Stimulated activated naive CD8-positive, alpha-beta T cell treated with anti-CD3 and anti-CD28 coated beads, Interleukin-15, amount 100 ng/mL, for 72 hours (primary cell): ENCODE data around the gene TAPT1.

ENCODE experiments used
- ATAC-seq: fragments of 150-1000 bp; cut with Tn5 transposase; 2 replicates; pipeline ENCODE4 v1.10.0; 2021; ENCODE audit warnings: mild to moderate bottlenecking, moderate library complexity
- DNase-seq, 2 donors: peaks; one replicate each; pipeline ENCODE4 v3.0.0; 2021 to 2022
- H3K27ac Mint-ChIP-seq, 2 donors: one replicate each; pipeline ENCODE4 v1.8.0; 2022; ENCODE audit warnings: mild to moderate bottlenecking in 2 of 2, mixed read lengths in 2 of 2, moderate library complexity in 2 of 2
- H3K27me3 Mint-ChIP-seq: one replicate; pipeline ENCODE4 v1.8.0; 2022; ENCODE audit warnings: mixed read lengths
- H3K4me1 Mint-ChIP-seq: one replicate; pipeline ENCODE4 v1.8.0; 2022; ENCODE audit warnings: mild to moderate bottlenecking, mixed read lengths
- H3K4me3 Mint-ChIP-seq, 2 donors: one replicate each; pipeline ENCODE4 v1.8.0; 2022; ENCODE audit warnings: mild to moderate bottlenecking in 2 of 2, mixed read lengths in 2 of 2, moderate library complexity in 1 of 2
- H3K9me3 Mint-ChIP-seq, 2 donors: one replicate each; pipeline ENCODE4 v1.8.0; 2022; ENCODE audit warnings: mixed read lengths in 2 of 2

TAPT1 gene

GRCh38 chr4:16257611-16258010 is 31.3 kb upstream of the TAPT1 start:
- Mint-ChIP-seq H3K9me3 (peaks cover 0 to 10% of the 10 kb centered on the region in 2 donors), H3K27ac (peak overlapping the region in 1 of 2 donors; percentile 0), H3K4me3 (no peak overlapping the region), H3K27me3 (no peaks in the 10 kb centered on the region), H3K4me1 (peaks cover 37% of the 10 kb centered on the region)
- DNase-seq (no peak), ATAC-seq (no peak)

DNA sequence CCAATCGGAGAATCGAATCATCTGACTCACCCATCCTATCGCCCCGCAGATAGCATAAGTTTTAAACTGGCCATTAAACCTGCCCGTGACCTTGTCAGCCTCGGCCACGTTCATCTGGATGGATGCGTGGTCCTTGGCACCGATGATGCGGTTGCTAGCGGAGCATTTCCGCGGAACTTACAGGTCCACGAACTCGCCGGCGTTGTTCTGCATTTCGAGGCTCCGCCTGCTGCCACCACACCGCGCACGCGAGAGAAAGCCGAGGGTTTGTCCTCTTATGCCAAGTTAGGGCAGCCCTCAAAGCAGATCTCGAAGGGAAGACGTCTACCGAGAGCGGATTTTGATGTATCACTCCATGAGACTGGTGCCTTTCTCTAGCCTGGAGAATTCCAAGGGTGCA is 30.1 kb upstream of the TAPT1 start:
- Mint-ChIP-seq H3K27me3 (no peaks in the 10 kb centered on the region), H3K4me1 (peaks cover 32% of the 10 kb centered on the region), H3K9me3 (peaks cover 0 to 10% of the 10 kb centered on the region in 2 donors), H3K27ac (no peak overlapping the region), H3K4me3 (no peak overlapping the region)
- DNase-seq: no peak
- no peak for ATAC-seq

GRCh38 chr4:16255730-16256129 is 29.5 kb upstream of the TAPT1 start:
- ATAC-seq: no peak
- no peak for DNase-seq
- Mint-ChIP-seq H3K27me3 (no peaks in the 10 kb centered on the region), H3K9me3 (peaks cover 0 to 10% of the 10 kb centered on the region in 2 donors), H3K27ac (no peak overlapping the region), H3K4me3 (no peak overlapping the region), H3K4me1 (peaks cover 28% of the 10 kb centered on the region)

- Mint-ChIP-seq H3K27me3 (no peaks in the 10 kb centered on the region), H3K27ac (no peak overlapping the region), H3K9me3 (peaks cover 0 to 10% of the 10 kb centered on the region in 2 donors), H3K4me1 (peaks cover 16% of the 10 kb centered on the region), H3K4me3 (no peak overlapping the region)
- ATAC-seq (no peak), DNase-seq (no peak)
Measured at GRCh38 chr4:16253127-16253960, 27.1 kb upstream of the TAPT1 start.

DNA sequence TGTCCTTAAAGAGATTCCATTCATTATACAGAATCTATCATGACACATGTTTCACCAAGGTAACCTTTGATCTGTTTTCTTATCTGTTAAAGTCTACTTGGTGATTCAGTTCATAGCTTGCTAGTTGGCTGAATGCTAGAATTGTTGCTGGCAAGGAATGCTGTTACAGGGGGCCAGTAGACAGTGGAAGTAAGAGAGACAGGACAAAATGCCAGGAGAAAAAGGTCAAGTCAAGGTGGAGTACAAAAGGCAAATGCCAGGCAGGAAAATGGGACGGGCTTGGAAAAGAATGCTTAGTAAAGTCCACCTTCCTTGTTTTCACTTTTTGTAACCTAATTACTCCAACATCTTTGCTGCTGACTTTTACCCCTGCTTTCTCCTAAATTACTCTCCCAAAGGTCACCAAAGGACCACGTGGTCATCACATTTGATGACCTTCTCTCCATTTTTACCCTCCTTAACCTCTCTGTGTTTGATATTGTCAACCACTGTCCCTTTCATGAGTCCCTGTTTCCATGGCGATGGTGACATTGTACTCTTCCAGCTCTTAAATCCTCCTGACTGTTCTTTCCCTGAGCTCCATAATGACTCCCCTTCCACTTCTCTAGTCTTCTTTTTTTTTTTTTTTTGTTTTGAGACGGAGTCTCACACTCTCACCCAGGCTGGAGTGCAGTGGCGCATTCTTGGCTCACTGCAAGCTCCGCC is 24.5 kb upstream of the TAPT1 start:
- peaks cover 0 to 4% of the 10 kb centered on the region in 2 donors for H3K9me3 Mint-ChIP-seq
- H3K4me3 Mint-ChIP-seq: no peak overlapping the region
- ATAC-seq: no peak
- no peaks in the 10 kb centered on the region for H3K27me3 Mint-ChIP-seq
- DNase-seq: no peak
- peak overlapping the region in 1 of 2 donors; percentile 5 for H3K27ac Mint-ChIP-seq
- peaks cover 16% of the 10 kb centered on the region for H3K4me1 Mint-ChIP-seq

- H3K4me1 Mint-ChIP-seq: peaks cover 4% of the 10 kb centered on the region
- H3K4me3 Mint-ChIP-seq: no peak overlapping the region
- H3K27me3 Mint-ChIP-seq: no peaks in the 10 kb centered on the region
- ATAC-seq: no peak
- H3K27ac Mint-ChIP-seq: no peak overlapping the region
- DNase-seq: no peak
- H3K9me3 Mint-ChIP-seq: no peaks in the 10 kb centered on the region
Measured at GRCh38 chr4:16248605-16249004, 22.3 kb upstream of the TAPT1 start.

DNA sequence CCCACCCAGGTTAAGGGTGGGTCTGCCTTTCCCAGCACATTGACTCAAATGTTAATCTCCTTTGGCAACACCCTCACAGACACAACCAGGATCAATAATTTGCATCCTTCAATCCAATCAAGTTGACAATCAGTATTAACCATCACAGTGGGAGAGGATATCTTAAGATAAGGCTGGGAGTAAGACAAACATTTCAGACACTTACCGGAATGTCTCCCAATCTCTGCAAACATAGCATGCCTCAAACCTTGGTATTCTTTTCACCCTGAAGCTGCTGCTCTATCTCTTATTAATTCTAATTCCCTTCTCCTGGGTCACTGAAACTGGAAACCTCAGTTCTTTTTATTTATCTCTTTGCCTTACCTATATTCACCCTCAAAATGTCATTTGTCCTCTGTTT is 19.0 kb upstream of the TAPT1 start:
- no peak for ATAC-seq
- Mint-ChIP-seq H3K4me1 (peaks cover 4% of the 10 kb centered on the region), H3K9me3 (no peaks in the 10 kb centered on the region), H3K27ac (no peak overlapping the region), H3K4me3 (no peak overlapping the region), H3K27me3 (no peaks in the 10 kb centered on the region)
- DNase-seq: no peak

- no peaks in the 10 kb centered on the region for H3K27me3 Mint-ChIP-seq
- ATAC-seq: no peak
- H3K9me3 Mint-ChIP-seq: no peaks in the 10 kb centered on the region
- DNase-seq: no peak
- H3K4me1 Mint-ChIP-seq: no peaks in the 10 kb centered on the region
- H3K4me3 Mint-ChIP-seq: no peak overlapping the region
- no peak overlapping the region for H3K27ac Mint-ChIP-seq
Measured at GRCh38 chr4:16243285-16243684, 17.0 kb upstream of the TAPT1 start.

- Mint-ChIP-seq H3K4me1 (no peaks in the 10 kb centered on the region), H3K9me3 (no peaks in the 10 kb centered on the region), H3K27ac (no peak overlapping the region), H3K27me3 (no peaks in the 10 kb centered on the region), H3K4me3 (no peak overlapping the region)
- DNase-seq: no peak
- ATAC-seq: no peak
Measured at GRCh38 chr4:16240300-16240699, 14.0 kb upstream of the TAPT1 start.

DNA sequence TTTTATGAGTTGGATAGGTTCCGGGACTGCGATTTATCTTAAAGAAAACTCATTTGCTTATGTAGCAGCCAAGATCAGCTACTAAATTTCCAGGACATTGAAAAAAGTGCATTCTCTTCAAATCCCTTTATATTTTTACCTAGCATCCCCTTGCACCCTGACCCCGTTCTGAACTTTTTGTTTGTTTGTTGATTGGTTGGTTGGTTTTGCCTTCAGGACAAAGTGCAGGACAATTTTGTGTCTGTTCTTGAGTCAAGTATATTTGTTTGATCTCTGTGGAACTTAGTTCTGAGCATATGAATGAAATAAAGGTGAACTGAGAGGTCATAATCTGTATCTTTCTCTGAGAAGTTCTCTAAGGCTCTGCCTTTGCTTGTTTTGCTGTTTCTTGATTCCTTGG is 12.8 kb upstream of the TAPT1 start:
- no peaks in the 10 kb centered on the region for H3K27me3 Mint-ChIP-seq
- H3K4me3 Mint-ChIP-seq: no peak overlapping the region
- DNase-seq: no peak
- no peaks in the 10 kb centered on the region for H3K4me1 Mint-ChIP-seq
- H3K27ac Mint-ChIP-seq: peak overlapping the region in 1 of 2 donors; percentile 29
- ATAC-seq: no peak
- H3K9me3 Mint-ChIP-seq: no peaks in the 10 kb centered on the region

GRCh38 chr4:16238327-16238726 is 12.1 kb upstream of the TAPT1 start:
- H3K27me3 Mint-ChIP-seq: no peaks in the 10 kb centered on the region
- H3K4me1 Mint-ChIP-seq: no peaks in the 10 kb centered on the region
- H3K27ac Mint-ChIP-seq: no peak overlapping the region
- no peak overlapping the region for H3K4me3 Mint-ChIP-seq
- peak; percentile 97 for ATAC-seq
- peak in 1 of 2 donors; percentile 35 for DNase-seq
- H3K9me3 Mint-ChIP-seq: no peaks in the 10 kb centered on the region

DNA sequence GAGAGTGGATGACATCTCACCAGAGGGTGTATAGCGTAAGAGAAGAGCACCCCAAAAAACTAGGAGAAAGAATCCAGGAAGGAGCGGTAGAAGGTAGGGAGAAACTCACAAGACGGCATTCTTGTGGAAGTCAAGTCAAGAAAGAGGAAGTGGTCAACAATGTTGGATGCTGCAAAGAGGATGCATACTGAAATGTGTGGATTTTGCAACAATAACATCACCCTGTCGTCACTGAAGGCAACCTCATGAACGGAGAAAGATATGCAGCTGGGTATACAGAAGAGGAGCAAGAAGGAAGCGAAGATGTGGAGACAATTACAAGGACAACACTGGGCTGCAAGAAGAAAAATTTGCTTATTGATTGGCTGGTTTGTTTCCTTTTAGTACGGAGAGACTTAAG is 11.4 kb upstream of the TAPT1 start:
- Mint-ChIP-seq H3K4me3 (no peak overlapping the region), H3K4me1 (peaks cover under 1% of the 10 kb centered on the region), H3K27me3 (no peaks in the 10 kb centered on the region), H3K9me3 (no peaks in the 10 kb centered on the region), H3K27ac (no peak overlapping the region)
- ATAC-seq: no peak
- DNase-seq: no peak

GRCh38 chr4:16236402-16237023 is 10.2 kb upstream of the TAPT1 start:
- H3K27me3 Mint-ChIP-seq: no peaks in the 10 kb centered on the region
- no peak overlapping the region for H3K4me3 Mint-ChIP-seq
- no peak overlapping the region for H3K27ac Mint-ChIP-seq
- H3K9me3 Mint-ChIP-seq: no peaks in the 10 kb centered on the region
- peaks cover 13% of the 10 kb centered on the region for H3K4me1 Mint-ChIP-seq
- ATAC-seq: no peak
- DNase-seq: no peak

DNA sequence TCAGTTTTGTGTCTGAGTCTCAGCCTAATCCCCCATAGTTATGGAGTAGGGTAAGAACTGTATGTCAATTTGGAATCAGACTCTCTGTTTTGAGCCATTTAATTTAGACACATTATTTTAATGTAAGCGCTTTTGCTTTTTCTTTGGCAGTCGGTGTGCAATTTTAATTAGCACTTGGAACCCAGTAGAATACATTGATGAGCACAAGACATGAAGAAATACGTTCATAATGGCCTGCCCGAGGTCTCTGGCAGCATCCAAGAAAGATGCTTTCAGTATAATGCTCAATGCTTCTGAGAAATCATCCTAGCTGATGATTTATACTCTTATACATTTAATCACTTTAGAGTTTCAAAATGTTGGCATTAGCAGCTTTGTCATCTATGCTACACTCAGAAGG is 8.9 kb upstream of the TAPT1 start:
- Mint-ChIP-seq H3K27ac (no peak overlapping the region), H3K4me1 (peaks cover 26% of the 10 kb centered on the region), H3K4me3 (no peak overlapping the region), H3K27me3 (no peaks in the 10 kb centered on the region), H3K9me3 (no peaks in the 10 kb centered on the region)
- DNase-seq (no peak), ATAC-seq (no peak)

DNA sequence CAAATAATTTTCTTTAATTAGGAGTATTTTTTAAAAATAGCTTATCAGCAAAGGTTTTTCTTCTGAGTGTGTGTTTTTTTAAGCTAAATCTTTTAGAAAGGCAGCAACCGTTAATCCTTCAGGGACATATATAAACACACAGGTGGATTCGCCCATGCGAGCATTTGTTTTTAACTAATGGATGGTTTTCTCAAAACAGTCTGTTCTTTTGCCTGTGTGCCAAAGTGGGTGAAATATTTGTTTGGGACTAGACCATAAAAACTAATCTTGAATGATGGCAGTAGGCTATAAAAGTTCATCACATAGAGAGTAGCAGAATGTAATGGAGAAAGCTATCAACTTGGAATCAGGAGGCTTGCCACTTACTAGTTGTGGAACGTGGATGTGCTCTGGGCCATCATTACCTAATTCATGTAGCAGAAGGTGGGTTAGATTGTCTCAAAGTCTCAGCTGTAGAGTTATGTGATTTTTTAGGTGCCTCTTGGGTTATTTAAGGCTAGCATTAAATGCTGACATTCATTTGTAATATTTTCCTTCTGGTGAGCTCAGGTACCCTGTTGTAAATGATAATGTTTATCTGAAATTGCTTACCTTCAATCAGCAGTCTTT is 7.4 kb upstream of the TAPT1 start:
- H3K9me3 Mint-ChIP-seq: no peaks in the 10 kb centered on the region
- H3K4me1 Mint-ChIP-seq: peaks cover 35% of the 10 kb centered on the region
- no peak overlapping the region for H3K27ac Mint-ChIP-seq
- H3K4me3 Mint-ChIP-seq: no peak overlapping the region
- ATAC-seq (no peak), DNase-seq (no peak)
- H3K27me3 Mint-ChIP-seq: no peaks in the 10 kb centered on the region
